ENCODE results near the gene ATP13A1. TPM values are rescaled to one million over a fixed set of nuclear protein-coding genes. Genes with fewer than 3 reads are reported as not detected.
"Not testable (repeated sequence)": the region's sequence is repeated elsewhere in the genome, so short reads cannot be mapped to it uniquely, and the experiment has no call there.

The ATP13A1 gene

GRCh38 chr19:19610376-19611202 is 52.9 kb downstream of the ATP13A1 start:
- Histone ChIP-seq H3K9me3 (replicated peaks; ENCODE audit: low read length) (no peaks in the 10 kb centered on the region), H3K4me3 (ENCODE audit: low read length) (no peak overlapping the region), H3K27me3 (ENCODE audit: control insufficient read depth, insufficient read depth, low read length) (peaks cover 7% of the 10 kb centered on the region), H3K9ac (ENCODE audit: low read depth, low read length) (no peak overlapping the region), H3K4me1 (ENCODE audit: control insufficient read depth, insufficient read depth, low read length) (peaks cover 2% of the 10 kb centered on the region), H3K4me2 (ENCODE audit: low read length) (no peak overlapping the region), H3K36me3 (ENCODE audit: insufficient read depth, low read length) (no peaks in the 10 kb centered on the region)

GRCh38 chr19:19606686-19607085 is 56.8 kb downstream of the ATP13A1 start:
- not testable (repeated sequence) for H3K9me3 ChIP-seq (replicated peaks; ENCODE audit: low read length); H3K9ac ChIP-seq (ENCODE audit: low read depth, low read length); H3K4me1 ChIP-seq (ENCODE audit: control insufficient read depth, insufficient read depth, low read length); H3K36me3 ChIP-seq (ENCODE audit: insufficient read depth, low read length); H3K4me2 ChIP-seq (ENCODE audit: low read length); H3K4me3 ChIP-seq (ENCODE audit: low read length); H3K27me3 ChIP-seq (ENCODE audit: control insufficient read depth, insufficient read depth, low read length)

- Histone ChIP-seq H3K9me3 (replicated peaks; ENCODE audit: low read length) (no peaks in the 10 kb centered on the region), H3K4me2 (ENCODE audit: low read length) (no peak overlapping the region), H3K36me3 (ENCODE audit: insufficient read depth, low read length) (no peaks in the 10 kb centered on the region), H3K9ac (ENCODE audit: low read depth, low read length) (no peak overlapping the region), H3K4me3 (ENCODE audit: low read length) (no peak overlapping the region), H3K4me1 (ENCODE audit: control insufficient read depth, insufficient read depth, low read length) (no peaks in the 10 kb centered on the region), H3K27me3 (ENCODE audit: control insufficient read depth, insufficient read depth, low read length) (peaks cover 7% of the 10 kb centered on the region)
Observed at GRCh38 chr19:19606021-19606420, 57.5 kb downstream of the ATP13A1 start.

- Histone ChIP-seq H3K9ac (ENCODE audit: low read depth, low read length) (no peak overlapping the region), H3K4me1 (ENCODE audit: control insufficient read depth, insufficient read depth, low read length) (no peaks in the 10 kb centered on the region)
Observed at GRCh38 chr19:19602713-19603324, 60.7 kb downstream of the ATP13A1 start.

GRCh38 chr19:19602136-19602712 is 61.3 kb downstream of the ATP13A1 start:
- Histone ChIP-seq H3K9ac (ENCODE audit: low read depth, low read length) (no peak overlapping the region), H3K9me3 (replicated peaks; ENCODE audit: low read length) (no peaks in the 10 kb centered on the region), H3K27me3 (ENCODE audit: control insufficient read depth, insufficient read depth, low read length) (peaks cover 6% of the 10 kb centered on the region), H3K36me3 (ENCODE audit: insufficient read depth, low read length) (no peaks in the 10 kb centered on the region), H3K4me3 (ENCODE audit: low read length) (no peak overlapping the region), H3K4me1 (ENCODE audit: control insufficient read depth, insufficient read depth, low read length) (no peaks in the 10 kb centered on the region), H3K4me2 (ENCODE audit: low read length) (no peak overlapping the region)

More at GRCh38 chr19:19602713-19603324, 60.7 kb downstream of the ATP13A1 start:
- Histone ChIP-seq H3K27me3 (ENCODE audit: control insufficient read depth, insufficient read depth, low read length) (peaks cover 5% of the 10 kb centered on the region), H3K9me3 (replicated peaks; ENCODE audit: low read length) (no peaks in the 10 kb centered on the region), H3K4me2 (ENCODE audit: low read length) (no peak overlapping the region), H3K36me3 (ENCODE audit: insufficient read depth, low read length) (no peaks in the 10 kb centered on the region), H3K4me3 (ENCODE audit: low read length) (no peak overlapping the region)

- Histone ChIP-seq H3K4me1 (ENCODE audit: control insufficient read depth, insufficient read depth, low read length) (no peaks in the 10 kb centered on the region), H3K36me3 (ENCODE audit: insufficient read depth, low read length) (no peaks in the 10 kb centered on the region), H3K9me3 (replicated peaks; ENCODE audit: low read length) (no peaks in the 10 kb centered on the region), H3K4me2 (ENCODE audit: low read length) (no peak overlapping the region), H3K9ac (ENCODE audit: low read depth, low read length) (no peak overlapping the region), H3K27me3 (ENCODE audit: control insufficient read depth, insufficient read depth, low read length) (peaks cover 6% of the 10 kb centered on the region), H3K4me3 (ENCODE audit: low read length) (no peak overlapping the region)
Observed at GRCh38 chr19:19600793-19601330, 62.6 kb downstream of the ATP13A1 start.

GRCh38 chr19:19598728-19599451 is 64.6 kb downstream of the ATP13A1 start:
- not testable (repeated sequence) for H3K4me1 ChIP-seq (ENCODE audit: control insufficient read depth, insufficient read depth, low read length); H3K27me3 ChIP-seq (ENCODE audit: control insufficient read depth, insufficient read depth, low read length); H3K9ac ChIP-seq (ENCODE audit: low read depth, low read length); H3K36me3 ChIP-seq (ENCODE audit: insufficient read depth, low read length); H3K4me2 ChIP-seq (ENCODE audit: low read length); H3K9me3 ChIP-seq (replicated peaks; ENCODE audit: low read length); H3K4me3 ChIP-seq (ENCODE audit: low read length)

GRCh38 chr19:19597809-19598306 is 65.6 kb downstream of the ATP13A1 start:
- H3K27me3 ChIP-seq (ENCODE audit: control insufficient read depth, insufficient read depth, low read length): peaks cover 6% of the 10 kb centered on the region
- H3K4me3 ChIP-seq (ENCODE audit: low read length): no peak overlapping the region
- no peak overlapping the region for H3K9ac ChIP-seq (ENCODE audit: low read depth, low read length)
- peaks cover 7% of the 10 kb centered on the region for H3K4me1 ChIP-seq (ENCODE audit: control insufficient read depth, insufficient read depth, low read length)
- no peak overlapping the region for H3K4me2 ChIP-seq (ENCODE audit: low read length)
- H3K9me3 ChIP-seq (replicated peaks; ENCODE audit: low read length): no peaks in the 10 kb centered on the region
- no peaks in the 10 kb centered on the region for H3K36me3 ChIP-seq (ENCODE audit: insufficient read depth, low read length)

Small RNAs within 50 kb of the gene (small RNA-seq; reads per million reads assigned to genes)
- not detected for gene AC011458.2

Data from skeletal muscle satellite cell (primary cell).